ENCODE data around the gene UTP11.

Gene UTP11

GRCh38 chr1:38074302-38074677, 61.8 kb downstream of the UTP11 start:
- DNase-seq, result no peak

Data from NCI-H510A treated with DMSO at 0.1 percent for 48 hours (cell line).